ENCODE data around the gene C1QTNF7.

C1QTNF7 gene

DNA sequence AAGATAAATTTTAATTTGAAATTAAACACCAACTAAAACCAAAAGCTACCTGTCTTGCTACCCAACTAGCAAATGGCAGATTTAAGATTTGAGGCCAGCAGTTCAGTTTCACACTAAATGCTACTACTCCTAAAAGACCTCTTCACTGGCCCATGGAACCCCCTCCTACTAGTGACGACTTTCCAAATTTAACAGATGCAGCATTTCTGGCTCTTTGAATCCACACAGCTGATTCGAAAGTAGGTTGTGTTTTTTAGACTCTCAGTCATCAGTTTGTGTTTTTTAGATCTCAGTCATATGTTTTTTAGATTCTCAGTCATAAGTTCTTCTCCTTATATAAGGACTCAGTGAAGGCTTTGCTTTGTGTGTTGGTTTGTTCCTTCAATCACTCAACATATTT, 30.8 kb downstream of the C1QTNF7 start:
- DNase-seq (ENCODE audit: low read depth): no peak

DNA sequence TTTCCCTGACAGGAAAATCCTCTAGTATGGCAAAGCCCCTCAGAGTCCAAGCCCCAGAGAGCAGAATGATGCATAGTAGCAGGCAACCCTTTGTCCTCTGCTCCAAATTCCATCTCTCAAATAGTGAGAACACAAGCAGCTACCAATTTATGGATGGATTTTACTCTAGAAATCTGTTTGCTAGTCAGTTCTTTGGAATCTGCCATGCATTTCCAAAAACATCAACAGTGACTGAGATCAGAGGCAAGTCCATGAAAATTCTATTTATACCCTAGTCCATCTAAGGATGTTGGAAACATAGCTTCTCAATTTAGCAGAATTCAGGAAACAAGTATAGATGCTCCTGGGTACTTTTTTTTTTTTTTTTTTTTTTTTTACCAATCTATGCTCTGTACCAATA, 31.9 kb downstream of the C1QTNF7 start:
- DNase-seq (ENCODE audit: low read depth): no peak

DNA sequence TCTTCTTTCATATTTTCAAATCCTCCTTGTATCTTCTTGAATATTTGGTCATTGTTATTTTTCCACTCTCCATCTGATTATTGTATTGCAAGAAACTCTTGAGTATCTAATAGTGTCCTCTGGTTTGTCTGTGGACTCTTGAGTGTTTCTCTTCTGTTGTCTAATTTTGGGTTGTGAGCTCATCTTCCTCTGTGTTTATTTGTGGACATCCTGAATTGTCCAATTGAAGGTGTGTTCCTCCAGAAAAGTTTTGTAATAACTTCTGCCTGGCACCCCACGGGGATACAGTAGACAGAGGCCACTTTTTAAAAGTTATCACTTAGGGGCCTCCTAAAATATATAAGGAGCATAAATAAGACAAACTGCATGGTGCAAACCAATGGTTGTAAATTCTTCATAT, 38.8 kb downstream of the C1QTNF7 start:
- no peak for DNase-seq (ENCODE audit: low read depth)

GRCh38 chr4:15469402-15470127, 41.7 kb downstream of the C1QTNF7 start, which contains the start of gene CC2D2A:
TSS of gene CC2D2A (plus strand) at chr4:15469882. CDS start at chr4:15475933, 6,051 bp downstream.
- DNase-seq (ENCODE audit: low read depth): no peak

DNA sequence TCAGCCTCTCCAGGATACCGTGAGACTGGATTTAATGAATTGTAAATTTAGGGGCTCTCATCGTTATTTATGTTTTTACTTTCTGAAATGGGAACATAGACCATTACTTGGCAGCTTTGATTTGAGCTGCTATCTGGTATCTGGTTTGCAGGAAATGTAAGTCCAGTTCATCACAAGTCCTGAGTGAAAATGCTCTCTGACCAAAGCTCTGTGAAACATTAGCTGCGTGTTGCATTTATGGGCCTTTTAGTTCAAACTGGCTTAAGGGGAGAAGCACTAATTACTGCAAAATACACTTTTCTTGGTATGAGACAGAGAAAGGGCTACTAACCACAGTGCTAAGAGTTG, 42.3 kb downstream of the C1QTNF7 start:
- no peak for DNase-seq (ENCODE audit: low read depth)

DNA sequence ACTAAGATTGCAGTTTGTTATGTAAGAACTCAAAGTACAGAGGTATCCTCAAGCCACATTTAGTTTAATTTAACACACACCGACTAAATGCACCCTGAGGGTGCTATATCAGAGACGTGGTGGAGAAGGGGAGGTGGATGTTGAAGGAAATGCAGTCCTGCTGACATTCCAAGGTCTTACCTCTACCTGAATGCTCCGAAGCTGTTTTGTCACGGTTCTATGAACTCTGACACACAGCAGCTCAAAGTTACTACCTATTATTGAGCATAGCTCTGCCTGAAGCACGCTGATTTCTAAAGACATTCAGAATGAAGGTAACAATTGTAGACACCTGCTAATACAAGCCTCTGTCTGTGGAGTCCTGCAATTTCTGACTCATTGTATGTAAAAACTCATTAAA, 48.6 kb downstream of the C1QTNF7 start:
- DNase-seq (ENCODE audit: low read depth): no peak

DNA sequence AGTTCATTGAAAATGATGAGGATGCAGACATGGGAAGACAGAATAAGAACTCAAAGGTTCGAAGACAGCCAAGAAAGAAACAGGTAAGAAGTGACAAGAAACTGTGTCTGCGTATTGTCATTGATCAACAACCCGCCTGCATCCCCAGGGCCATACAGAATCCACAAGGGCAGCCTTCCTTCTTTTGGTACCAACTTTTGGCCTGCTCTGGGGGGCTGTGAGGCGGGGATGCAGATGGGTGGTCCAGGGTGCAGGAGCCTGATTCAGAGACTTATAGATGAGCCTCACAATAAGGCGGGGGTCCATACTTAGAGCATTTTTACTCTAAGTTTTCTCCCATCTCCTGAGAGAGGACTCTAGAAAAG, 50.9 kb downstream of the C1QTNF7 start:
- DNase-seq (ENCODE audit: low read depth): no peak

- no peak for DNase-seq (ENCODE audit: low read depth)
Observed at GRCh38 chr4:15479089-15479912, 51.5 kb downstream of the C1QTNF7 start.

- DNase-seq (ENCODE audit: low read depth): no peak
Observed at GRCh38 chr4:15479913-15480185, 52.0 kb downstream of the C1QTNF7 start.

DNA sequence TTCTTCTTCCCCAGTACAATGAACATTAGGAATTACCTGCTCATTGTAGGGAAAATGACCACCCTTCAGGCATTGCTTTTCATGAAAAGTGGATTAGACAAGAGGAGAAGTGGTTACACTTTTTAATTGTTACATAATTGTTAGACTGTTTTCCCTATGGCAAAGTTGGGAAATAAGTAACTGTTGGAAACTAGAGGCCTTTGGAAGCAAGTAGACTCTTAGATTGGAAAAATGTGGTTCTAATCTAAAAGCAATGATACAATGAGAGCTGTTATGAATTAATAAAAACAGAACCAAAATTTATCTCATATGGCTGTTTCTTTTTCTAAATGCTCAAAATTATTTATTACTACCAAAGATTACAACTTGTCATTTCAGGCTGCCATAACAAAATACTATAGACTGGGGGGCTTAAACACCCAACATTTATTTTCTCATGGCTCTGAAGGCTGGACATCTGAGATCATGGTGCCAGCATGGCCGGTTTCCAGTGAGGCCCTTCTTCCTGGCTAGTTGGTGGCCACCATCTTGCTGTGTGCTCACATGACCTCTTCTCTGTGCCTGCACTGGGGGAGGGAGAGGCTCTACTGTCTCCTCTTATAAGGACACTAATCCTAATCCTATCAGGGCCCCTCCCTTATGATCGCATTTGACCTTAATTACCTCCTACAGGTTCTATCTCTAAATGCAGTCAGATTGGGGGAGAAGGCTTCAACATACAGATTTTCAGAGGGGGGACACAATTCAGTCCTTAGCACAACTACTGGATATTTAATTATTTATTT, 54.3 kb downstream of the C1QTNF7 start:
- DNase-seq (ENCODE audit: low read depth): no peak

GRCh38 chr4:15482842-15483241, 55.0 kb downstream of the C1QTNF7 start:
- no peak for DNase-seq (ENCODE audit: low read depth)

DNA sequence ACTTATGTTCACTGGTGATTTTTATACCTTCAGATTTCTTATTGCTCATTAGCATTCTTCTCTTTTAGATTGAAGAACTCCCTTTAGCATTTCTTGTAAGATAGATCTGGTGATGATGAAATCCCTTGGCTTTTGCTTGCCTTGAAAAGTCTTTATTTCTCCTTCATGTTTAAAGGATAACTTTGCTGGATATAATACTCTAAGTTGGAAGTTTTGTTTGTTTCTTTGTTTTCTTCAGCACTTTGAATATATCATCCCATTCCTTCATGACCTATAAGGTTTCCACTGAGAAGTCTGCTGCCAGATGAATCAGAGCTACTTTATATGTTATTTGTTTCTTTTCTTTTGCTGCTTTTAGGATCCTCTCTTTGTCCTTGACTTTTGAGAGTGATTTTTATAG, 60.3 kb downstream of the C1QTNF7 start:
- no peak for DNase-seq (ENCODE audit: low read depth)

- no peak for DNase-seq (ENCODE audit: low read depth)
Observed at GRCh38 chr4:15488658-15489470, 61.0 kb downstream of the C1QTNF7 start.

GRCh38 chr4:15489551-15489950, 61.7 kb downstream of the C1QTNF7 start:
- DNase-seq (ENCODE audit: low read depth): no peak

- no peak for DNase-seq (ENCODE audit: low read depth)
Observed at GRCh38 chr4:15493411-15493810, 65.6 kb downstream of the C1QTNF7 start.

DNA sequence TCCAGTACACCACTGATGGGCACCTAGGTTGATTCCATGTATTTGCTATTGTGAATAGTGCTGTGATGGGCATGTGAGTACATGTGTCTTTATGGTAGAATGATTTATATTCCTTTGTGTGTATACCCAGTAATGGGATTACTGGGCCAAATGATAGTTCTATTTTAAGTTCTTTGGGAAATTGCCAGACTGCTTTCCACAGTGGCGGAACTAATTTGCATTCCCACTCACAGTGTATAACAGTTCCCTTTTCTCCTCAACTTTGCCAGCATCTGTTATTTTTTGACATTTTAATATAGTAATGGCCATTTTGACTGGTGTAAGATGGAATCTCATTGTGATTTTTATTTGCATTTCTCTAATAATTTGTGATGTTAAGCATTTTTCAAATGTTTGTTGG, 67.8 kb downstream of the C1QTNF7 start:
- DNase-seq (ENCODE audit: low read depth): no peak

Measured in stimulated activated CD8-positive, alpha-beta memory T cell treated with anti-CD3 and anti-CD28 coated beads, Interleukin-4, amount 100 ng/mL, for 24 hours (primary cell).